GM12878 (cell line): ENCODE results near the gene NLRP5. TPM values are rescaled to one million over a fixed set of nuclear protein-coding genes. Genes with fewer than 3 reads are reported as not detected.

Experiments
- ATAC-seq: fragments of 200-7000 bp; cut with Tn5 transposase; 3 replicates; pipeline ENCODE4 v1.9.1; 2020; ENCODE audit warnings: mild to moderate bottlenecking, moderate library complexity
- BruUV-seq: library from RNA; stranded (reverse); fragments of 400-500 nt; replicated peaks from 2 replicates; lab custom pipeline; 2021; lab: Mats Ljungman, UMichigan
- CTCF ChIA-PET: fragments of 300-600 bp; sonication (Branson Sonifier 250); formaldehyde crosslinking; extraction: SDS; loops from one replicate; lab custom pipeline; 2021; ENCODE audit warnings: inconsistent platforms; lab: Yijun Ruan, JAX
- POLR2A ChIA-PET: fragments of 350-600 bp; formaldehyde crosslinking; extraction: SDS; loops from one replicate; lab custom pipeline; 2021; ENCODE audit warnings: inconsistent platforms; lab: Charles Lee
- RAD21 ChIA-PET: fragments of 300-600 bp; sonication (Branson Sonifier 250); formaldehyde crosslinking; loops from one replicate; lab custom pipeline; 2023; ENCODE audit warnings: antibody characterized with exemption; ENCODE audit not compliant: unreplicated experiment; lab: Charles Lee
- SMC1A ChIA-PET: fragments of 300-600 bp; sonication (Branson Sonifier 250); formaldehyde crosslinking; loops from one replicate; lab custom pipeline; 2023; ENCODE audit not compliant: unreplicated experiment, uncharacterized antibody; lab: Charles Lee
- DNase-seq: peaks from one replicate; pipeline ENCODE4 v3.0.0-alpha.2; 2011; ENCODE audit warnings: low read depth, low spot score
- FAIRE-seq: peaks from 3 replicates; lab custom pipeline; 2011; peaks lifted over from hg19 to GRCh38; lab: Jason Lieb, UNC
- H2AFZ ChIP-seq: 2 replicates; pipeline ENCODE4 v1.6.0; 2011; ENCODE audit warnings: low read depth, low read length, control low read depth; ENCODE audit not compliant: control insufficient read depth
- H3K27ac ChIP-seq: 2 replicates; pipeline ENCODE4 v1.5.1; 2011; ENCODE audit warnings: control low read depth; ENCODE audit not compliant: control insufficient read depth, insufficient read depth
- H3K27me3 ChIP-seq, 2 experiments: replicated peaks in 1 of 2; 2 replicates each; pipeline versions ENCODE4 v1.6.0 to v1.6.1; 2011; ENCODE audit warnings: low read length in 1 of 2; ENCODE audit not compliant: control insufficient read depth in 2 of 2, insufficient read depth in 2 of 2
- H3K36me3 ChIP-seq, 2 experiments: 2 replicates each; pipeline ENCODE4 v1.5.1; 2011; ENCODE audit warnings: low read length in 1 of 2; ENCODE audit not compliant: control insufficient read depth in 2 of 2, insufficient read depth in 2 of 2
- H3K4me1 ChIP-seq: 2 replicates; pipeline ENCODE4 v1.6.1; 2011; ENCODE audit warnings: mild to moderate bottlenecking, low read length, moderate library complexity, mixed read lengths; ENCODE audit not compliant: control insufficient read depth, insufficient read depth
- H3K4me2 ChIP-seq: 2 replicates; pipeline ENCODE4 v1.6.0; 2011; ENCODE audit warnings: control low read depth; ENCODE audit not compliant: control insufficient read depth, insufficient read depth
- H3K4me3 ChIP-seq: fragments of 200-600 bp; sonication (generic); 2 replicates; pipeline ENCODE4 v1.5.1; 2016
- H3K79me2 ChIP-seq: 2 replicates; pipeline ENCODE4 v1.6.0; 2011; ENCODE audit warnings: low read length; ENCODE audit not compliant: control insufficient read depth, insufficient read depth
- H3K9ac ChIP-seq: 2 replicates; pipeline ENCODE4 v1.8.0; 2011; ENCODE audit warnings: low read length, control low read depth, mixed read lengths; ENCODE audit not compliant: control insufficient read depth, insufficient read depth
- H3K9me3 ChIP-seq: replicated peaks from 3 replicates; pipeline ENCODE4 v1.5.1; 2011; ENCODE audit warnings: mild to moderate bottlenecking, low read length; ENCODE audit not compliant: control insufficient read depth, insufficient read depth
- H4K20me1 ChIP-seq: 2 replicates; pipeline ENCODE4 v1.6.0; 2011; ENCODE audit not compliant: control insufficient read depth, insufficient read depth
- HDGF ChIP-seq: fragments of 450-650 bp; IDR thresholded peaks from 2 replicates; pipeline ENCODE4 v1.6.1; 2016; ENCODE audit warnings: antibody characterized with exemption
- MTA2 ChIP-seq: fragments of 450-650 bp; IDR thresholded peaks from 2 replicates; pipeline ENCODE4 v1.6.1; 2016; ENCODE audit warnings: low read depth, mild to moderate bottlenecking, moderate library complexity
- RFX5 ChIP-seq: IDR thresholded peaks from 2 replicates; pipeline ENCODE4 v1.6.1; 2011; ENCODE audit warnings: low read depth, low read length, improper control_type of control experiment
- WGBS: methylation state at CpG from one replicate; pipeline ENCODE4 v1.1.6; 2016; ENCODE audit warnings: low lambda C conversion rate; ENCODE audit not compliant: insufficient replicate concordance, insufficient coverage; ENCODE audit errors: missing lambda C conversion rate; 5-methylcytosine and 5-hydroxymethylcytosine counted together
- in situ Hi-C: fragments of 300-500 bp; cut with MboI; formaldehyde crosslinking; loops from 9 replicates; pipeline ENCODE4 v1.14.3; 2018; ENCODE audit warnings: mixed read lengths
- intact Hi-C: fragments of 100-400 bp; cut with micrococcal nuclease; formaldehyde crosslinking; loops from one replicate; pipeline ENCODE4 v1.14.2; 2022; ENCODE audit not compliant: unreplicated experiment
- polyA plus RNA-seq, 11 experiments: library from polyadenylated mRNA; depleted of rRNA in 4 of 11; unstranded in 6 of 11; stranded (reverse) in 5 of 11; fragments of >200 nt; fragmentation: Nextera tagmentation in 4 of 11; fragmentation: Illumina TruSeq in 1 of 11; extraction: Ambion mirVana in 4 of 11; extraction: Trizol in 1 of 11; gene quantifications; 1 replicate in 1 of 11; 2 replicates in 10 of 11; pipeline versions ENCODE4 v1.2.1 to v1.2.3, GENCODE V29; 2011 to 2016; ENCODE audit warnings: inconsistent platforms in 2 of 11, missing spikeins in 2 of 11, low read depth in 1 of 11
- total RNA-seq, 4 experiments: library from RNA; depleted of rRNA in 3 of 4; stranded (reverse); fragments of >200 nt in 3 of 4; fragmentation: Illumina TruSeq in 1 of 4; extraction: Trizol in 1 of 4; gene quantifications; 2 replicates each; pipeline versions ENCODE4 v1.2.1 to v1.2.3, GENCODE V29; 2013 to 2021
- TF ChIP-seq, protein P1 (sequence below): fragments of 450-650 bp; IDR thresholded peaks from 2 replicates; pipeline ENCODE4 v1.6.1; 2017; ENCODE audit warnings: mild to moderate bottlenecking, low read depth, inconsistent platforms; ENCODE audit not compliant: poor library complexity, severe bottlenecking
- TF ChIP-seq, protein P2 (sequence below): IDR thresholded peaks from 2 replicates; pipeline ENCODE4 v1.6.1; 2011; ENCODE audit warnings: low read depth, low read length, improper control_type of control experiment, borderline replicate concordance

NLRP5 gene
- total and polyA plus RNA-seq, 10 of the 15 experiments (the other 5 are each of a cell fraction or from before 2014, with no cell fraction given) = 0.01 TPM; not detected in 9

DNA sequence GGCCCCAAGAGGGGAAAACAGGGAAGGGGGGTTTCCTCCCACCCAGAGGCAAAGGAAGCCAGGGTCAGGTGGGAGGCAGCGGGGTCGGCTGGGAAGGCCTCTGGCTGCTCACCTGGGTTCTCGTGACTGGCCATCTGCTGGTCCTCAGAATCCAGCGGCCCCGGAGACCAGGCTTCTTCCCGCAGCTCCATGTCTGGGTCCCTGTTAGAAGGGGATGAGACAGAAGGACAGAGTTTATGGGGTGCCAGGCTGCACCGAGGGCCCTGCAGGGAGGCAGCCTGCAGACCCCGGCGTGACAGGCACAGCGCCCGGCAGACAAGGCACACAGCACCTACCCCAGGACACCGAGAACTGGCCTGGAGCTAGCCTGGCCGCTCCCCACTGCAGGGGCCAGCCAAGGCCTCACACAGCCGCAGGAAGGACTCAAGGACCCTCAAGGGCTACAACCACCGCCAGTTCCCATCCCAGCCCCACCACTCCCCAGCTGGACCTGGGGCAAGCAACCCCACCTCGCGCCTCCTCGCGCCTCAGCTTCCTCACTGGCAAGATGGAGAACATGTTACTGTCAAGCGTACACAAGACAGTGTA is 116.5 kb downstream of the NLRP5 start (continued):
- TF ChIP-seq, protein P1, sequence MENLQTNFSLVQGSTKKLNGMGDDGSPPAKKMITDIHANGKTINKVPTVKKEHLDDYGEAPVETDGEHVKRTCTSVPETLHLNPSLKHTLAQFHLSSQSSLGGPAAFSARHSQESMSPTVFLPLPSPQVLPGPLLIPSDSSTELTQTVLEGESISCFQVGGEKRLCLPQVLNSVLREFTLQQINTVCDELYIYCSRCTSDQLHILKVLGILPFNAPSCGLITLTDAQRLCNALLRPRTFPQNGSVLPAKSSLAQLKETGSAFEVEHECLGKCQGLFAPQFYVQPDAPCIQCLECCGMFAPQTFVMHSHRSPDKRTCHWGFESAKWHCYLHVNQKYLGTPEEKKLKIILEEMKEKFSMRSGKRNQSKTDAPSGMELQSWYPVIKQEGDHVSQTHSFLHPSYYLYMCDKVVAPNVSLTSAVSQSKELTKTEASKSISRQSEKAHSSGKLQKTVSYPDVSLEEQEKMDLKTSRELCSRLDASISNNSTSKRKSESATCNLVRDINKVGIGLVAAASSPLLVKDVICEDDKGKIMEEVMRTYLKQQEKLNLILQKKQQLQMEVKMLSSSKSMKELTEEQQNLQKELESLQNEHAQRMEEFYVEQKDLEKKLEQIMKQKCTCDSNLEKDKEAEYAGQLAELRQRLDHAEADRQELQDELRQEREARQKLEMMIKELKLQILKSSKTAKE = no peak
- TF ChIP-seq HDGF = no peak
- TF ChIP-seq, all 136 proteins: peak for 0

DNA sequence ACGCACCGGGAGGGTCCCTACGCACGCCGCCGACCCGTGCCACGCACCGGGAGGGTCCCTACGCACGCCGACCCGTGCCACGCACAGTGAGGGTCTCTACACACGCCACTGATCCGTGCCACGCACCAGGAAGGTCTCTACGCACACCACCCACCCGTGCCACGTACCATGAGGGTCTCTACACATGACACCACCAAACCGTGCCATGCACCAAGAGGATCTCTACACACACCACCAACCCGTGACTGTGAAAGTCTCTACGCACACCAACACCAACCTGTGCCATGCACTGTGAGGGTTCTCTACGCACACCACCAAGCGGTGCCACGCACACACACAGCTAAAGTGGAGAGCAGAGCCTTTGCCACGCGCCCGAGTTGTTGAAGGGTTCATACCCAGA is 117.8 kb downstream of the NLRP5 start:
- DNase-seq (no peak), ATAC-seq (no peak), FAIRE-seq (no peak)
- BruUV-seq = no TSS peak
- RAD21 ChIA-PET = interaction anchor here (1.3 kb wide), 1 partner anchor 67 kb away, joined by 3 read pairs; no protein-coding TSS in a partner anchor
- H3K4me3 ChIP-seq = no peak overlapping the region
- intact Hi-C loops (no loop called here), in situ Hi-C loops (no loop called here)
- H3K27me3 ChIP-seq = no peaks in the 10 kb centered on the region
- no peak overlapping the region for H2AFZ ChIP-seq
- SMC1A ChIA-PET = no interaction called here
- whole genome bisulfite sequencing = 98% methylated on average over 26 of the region's 29 CpGs
- CTCF ChIA-PET = interaction anchor here (0.7 to 1.5 kb wide), 7 partner anchors 27 to 149 kb away, joined by 3 to 6 read pairs (median 4); no protein-coding TSS in a partner anchor
- H4K20me1 ChIP-seq = no peaks in the 10 kb centered on the region; the same call in 1 of the 2 replicates
- no peak overlapping the region for H3K4me2 ChIP-seq
- peaks cover 0 to 22% of the 10 kb centered on the region in 2 experiments; a peak in 3 of 4 replicates for H3K36me3 ChIP-seq
- POLR2A ChIA-PET = no interaction called here
- no peak overlapping the region for H3K9ac ChIP-seq
- H3K79me2 ChIP-seq = peaks cover 41% of the 10 kb centered on the region
- H3K9me3 ChIP-seq = no peaks in the 10 kb centered on the region
- no peak overlapping the region for H3K27ac ChIP-seq
- H3K4me1 ChIP-seq = peaks cover 7% of the 10 kb centered on the region
- TF ChIP-seq MTA2 = no peak
- TF ChIP-seq RFX5 = no peak
- TF ChIP-seq, protein P2, sequence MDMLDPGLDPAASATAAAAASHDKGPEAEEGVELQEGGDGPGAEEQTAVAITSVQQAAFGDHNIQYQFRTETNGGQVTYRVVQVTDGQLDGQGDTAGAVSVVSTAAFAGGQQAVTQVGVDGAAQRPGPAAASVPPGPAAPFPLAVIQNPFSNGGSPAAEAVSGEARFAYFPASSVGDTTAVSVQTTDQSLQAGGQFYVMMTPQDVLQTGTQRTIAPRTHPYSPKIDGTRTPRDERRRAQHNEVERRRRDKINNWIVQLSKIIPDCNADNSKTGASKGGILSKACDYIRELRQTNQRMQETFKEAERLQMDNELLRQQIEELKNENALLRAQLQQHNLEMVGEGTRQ = no peak
- TF ChIP-seq, all 136 proteins: peak for 0
